Mammary epithelial cell (primary cell): ENCODE data around the gene GANAB.

Source experiments
- CTCF ChIP-seq, 2 donors: IDR thresholded peaks in 1 of 2; conservative IDR thresholded peaks in 1 of 2; 2 replicates each; pipeline ENCODE4 v1.5.1; 2011 to 2012; ENCODE audit warnings: inconsistent platforms in 2 of 2, low read length in 2 of 2, mild to moderate bottlenecking in 2 of 2, control low read depth in 1 of 2, low read depth in 1 of 2; ENCODE audit not compliant: insufficient read depth in 1 of 2; ENCODE audit errors: extremely low read depth in 1 of 2
- EZH2 ChIP-seq: IDR thresholded peaks from 2 replicates; pipeline ENCODE4 v1.6.1; 2012; ENCODE audit warnings: low read length, inconsistent platforms, borderline replicate concordance

- TF ChIP-seq CTCF (conservative IDR thresholded peaks at IDR 0.05 in 1 of 2, IDR thresholded peaks at IDR 0.05 in 1 of 2; ENCODE audit: extremely low read depth in 1 of 2, insufficient read depth in 1 of 2, low read depth in 1 of 2, low read length in 2 of 2) (no peak), EZH2 (no peak)
These were observed 51.3 kb downstream of the GANAB start for GRCh38 chr11:62595124-62595523.
